ENCODE results near the gene DYNC2H1.
"Not testable (repeated sequence)": the region's sequence is repeated elsewhere in the genome, so short reads cannot be mapped to it uniquely, and the experiment has no call there.

Gene DYNC2H1

DNA sequence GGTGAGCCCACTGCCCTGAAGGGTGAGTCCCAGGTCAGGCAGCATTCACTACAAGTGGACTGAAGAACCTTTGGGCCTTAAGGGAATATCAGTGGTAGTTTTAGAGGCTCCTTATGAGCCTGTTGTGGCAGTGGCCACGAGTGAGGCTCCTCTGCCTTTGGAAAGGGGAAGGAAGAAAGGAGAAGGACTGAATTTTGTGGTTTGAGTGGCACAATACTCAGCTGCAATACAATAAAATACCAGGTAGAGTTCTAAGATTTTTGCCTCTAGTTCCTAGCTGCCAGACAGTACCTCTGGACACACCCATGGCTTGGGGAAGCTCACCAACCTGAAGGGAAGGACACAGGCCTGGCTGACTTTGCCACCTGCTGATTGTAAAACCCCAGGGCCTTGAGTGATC is 260.9 kb downstream of the DYNC2H1 start:
- no peaks in the 10 kb centered on the region for H3K36me3 ChIP-seq (ENCODE audit: insufficient read depth, low read length)
- WGBS, result 79% methylated on average over 1 of the region's 1 CpG
- H3K4me1 ChIP-seq (ENCODE audit: insufficient read depth, low read length), result no peaks in the 10 kb centered on the region
- no peak overlapping the region for H3K4me3 ChIP-seq (ENCODE audit: low read length)
- H3K27me3 ChIP-seq (ENCODE audit: insufficient read depth, low read length), result no peaks in the 10 kb centered on the region
- no peak overlapping the region for H3K9ac ChIP-seq (ENCODE audit: low read depth, low read length)
- H3K27ac ChIP-seq (ENCODE audit: low read depth, low read length), result no peak overlapping the region
- H3K9me3 ChIP-seq (ENCODE audit: insufficient read depth, low read depth, low read length), result peaks cover 17% of the 10 kb centered on the region; the same call in 1 of the 2 replicates

DNA sequence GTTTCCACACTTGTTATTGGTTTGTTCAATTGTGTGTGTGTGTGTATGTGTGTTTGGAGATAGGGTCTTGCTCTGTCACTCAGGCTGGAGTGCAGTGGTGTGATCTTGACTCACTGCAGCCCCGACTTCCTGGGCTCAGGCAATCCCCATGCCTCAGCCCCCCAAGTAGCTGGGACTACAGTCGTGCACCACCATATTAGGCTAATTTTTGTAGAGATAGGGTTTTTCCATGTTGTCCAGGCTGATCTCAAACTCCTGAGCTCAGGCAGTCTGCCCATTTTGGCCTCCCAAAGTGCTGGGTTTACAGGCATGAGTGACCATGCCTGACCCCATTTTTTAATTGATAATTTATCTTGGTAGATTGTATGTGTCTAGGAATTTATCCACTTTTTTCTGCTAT is 263.7 kb downstream of the DYNC2H1 start:
- Histone ChIP-seq H3K36me3 (ENCODE audit: insufficient read depth, low read length) (no peaks in the 10 kb centered on the region), H3K4me1 (ENCODE audit: insufficient read depth, low read length) (no peaks in the 10 kb centered on the region), H3K4me3 (ENCODE audit: low read length) (no peak overlapping the region), H3K9ac (ENCODE audit: low read depth, low read length) (no peak overlapping the region), H3K27me3 (ENCODE audit: insufficient read depth, low read length) (no peaks in the 10 kb centered on the region), H3K9me3 (ENCODE audit: insufficient read depth, low read depth, low read length) (peaks cover 24% of the 10 kb centered on the region; the same call in 1 of the 2 replicates), H3K27ac (ENCODE audit: low read depth, low read length) (no peak overlapping the region)
- WGBS, result 100% methylated on average over 2 of the region's 2 CpGs

DNA sequence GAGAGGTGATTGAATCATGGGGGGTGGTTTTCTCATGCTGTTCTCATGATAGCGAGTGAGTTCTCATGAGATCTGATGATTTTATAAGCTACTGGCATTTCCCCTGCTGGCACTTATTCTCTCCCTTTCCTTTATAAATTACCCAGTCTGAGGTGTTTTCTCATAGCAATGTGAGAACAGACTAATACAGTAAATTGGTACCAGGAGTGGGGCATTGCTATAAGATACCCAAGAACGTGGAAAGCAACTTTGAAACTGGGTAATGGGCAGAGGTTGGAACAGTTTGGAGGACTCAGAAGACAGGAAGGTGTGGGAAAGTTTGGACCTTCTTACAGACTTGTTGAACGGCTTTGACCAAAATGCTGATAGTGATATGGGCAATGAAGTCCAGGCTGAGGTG is 265.0 kb downstream of the DYNC2H1 start:
- H3K4me3 ChIP-seq (ENCODE audit: low read length); H3K4me1 ChIP-seq (ENCODE audit: insufficient read depth, low read length); H3K9ac ChIP-seq (ENCODE audit: low read depth, low read length); H3K36me3 ChIP-seq (ENCODE audit: insufficient read depth, low read length); H3K27ac ChIP-seq (ENCODE audit: low read depth, low read length); H3K27me3 ChIP-seq (ENCODE audit: insufficient read depth, low read length): not testable (repeated sequence)
- WGBS, result 61% methylated on average over 3 of the region's 3 CpGs
- H3K9me3 ChIP-seq (ENCODE audit: insufficient read depth, low read depth, low read length), result peaks cover 24% of the 10 kb centered on the region; the same call in 1 of the 2 replicates

DNA sequence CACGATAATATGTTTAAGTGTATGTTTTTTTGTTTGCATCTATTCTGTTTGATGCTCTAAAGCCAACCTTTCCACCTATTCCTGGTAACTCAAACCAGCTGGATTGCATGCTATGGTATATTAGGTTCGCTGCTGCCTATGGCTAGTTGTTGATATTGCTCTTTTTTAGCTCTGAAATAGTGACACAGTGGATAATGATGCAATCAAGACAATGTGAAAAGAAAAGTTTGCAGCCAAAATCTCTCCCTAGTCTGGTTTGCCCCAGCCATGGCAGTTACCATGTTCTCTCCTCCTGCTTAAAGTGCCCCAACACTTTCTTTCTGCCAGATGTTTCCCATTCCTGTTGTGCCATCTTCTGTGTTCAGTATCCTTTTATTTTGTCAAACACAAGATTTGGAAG is 269.7 kb downstream of the DYNC2H1 start:
- H3K9ac ChIP-seq (ENCODE audit: low read depth, low read length), result no peak overlapping the region
- peaks cover 17% of the 10 kb centered on the region; the same call in 1 of the 2 replicates for H3K9me3 ChIP-seq (ENCODE audit: insufficient read depth, low read depth, low read length)
- no peaks in the 10 kb centered on the region for H3K36me3 ChIP-seq (ENCODE audit: insufficient read depth, low read length)
- H3K4me1 ChIP-seq (ENCODE audit: insufficient read depth, low read length), result no peaks in the 10 kb centered on the region
- 88% methylated on average over 1 of the region's 2 CpGs for WGBS
- H3K4me3 ChIP-seq (ENCODE audit: low read length), result no peak overlapping the region
- no peaks in the 10 kb centered on the region for H3K27me3 ChIP-seq (ENCODE audit: insufficient read depth, low read length)
- H3K27ac ChIP-seq (ENCODE audit: low read depth, low read length), result no peak overlapping the region

DNA sequence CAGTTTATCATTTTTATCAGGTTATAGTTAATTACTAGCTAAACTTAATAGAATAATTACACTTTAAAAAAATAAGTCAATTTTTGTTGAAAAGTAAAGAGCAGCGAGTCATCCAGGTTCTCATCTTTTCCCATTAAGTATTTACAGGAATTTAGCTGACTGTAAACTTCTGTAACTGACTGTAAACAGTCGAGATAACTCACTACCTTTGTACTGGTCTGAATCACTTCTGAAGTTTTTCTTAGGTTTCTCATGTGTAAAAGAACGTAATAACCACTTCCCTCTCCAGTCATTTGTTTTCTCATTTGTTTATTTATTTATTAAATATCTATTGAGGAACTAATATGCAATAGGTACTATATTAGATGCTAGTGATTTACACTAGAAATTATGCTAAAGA is 270.8 kb downstream of the DYNC2H1 start:
- Histone ChIP-seq H3K4me3 (ENCODE audit: low read length) (no peak overlapping the region), H3K4me1 (ENCODE audit: insufficient read depth, low read length) (no peaks in the 10 kb centered on the region), H3K36me3 (ENCODE audit: insufficient read depth, low read length) (no peaks in the 10 kb centered on the region), H3K9ac (ENCODE audit: low read depth, low read length) (no peak overlapping the region), H3K9me3 (ENCODE audit: insufficient read depth, low read depth, low read length) (peaks cover 8% of the 10 kb centered on the region; the same call in 1 of the 2 replicates), H3K27ac (ENCODE audit: low read depth, low read length) (no peak overlapping the region), H3K27me3 (ENCODE audit: insufficient read depth, low read length) (no peaks in the 10 kb centered on the region)
- WGBS, result 90% methylated on average over 2 of the region's 3 CpGs

DNA sequence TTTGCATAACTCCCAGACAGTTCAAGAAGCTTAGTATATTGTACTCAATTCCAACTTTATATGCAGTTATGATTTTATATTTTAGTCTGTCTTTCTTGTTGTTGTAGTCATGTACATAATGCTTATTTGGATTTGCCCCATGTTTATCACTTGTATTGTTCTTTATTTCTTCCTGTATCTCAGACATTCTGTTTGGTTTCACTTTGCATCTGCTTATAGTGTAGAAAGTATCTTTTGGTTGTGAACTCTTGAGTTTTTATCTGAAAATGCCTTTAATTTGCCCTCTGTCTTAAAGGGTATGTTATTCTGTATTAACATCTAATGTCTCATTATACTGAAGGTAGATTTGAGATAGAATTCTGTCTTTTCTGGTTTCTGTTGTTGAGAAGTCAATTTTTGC is 275.4 kb downstream of the DYNC2H1 start:
- H3K4me3 ChIP-seq (ENCODE audit: low read length), result no peak overlapping the region
- no peaks in the 10 kb centered on the region for H3K4me1 ChIP-seq (ENCODE audit: insufficient read depth, low read length)
- H3K27me3 ChIP-seq (ENCODE audit: insufficient read depth, low read length), result no peaks in the 10 kb centered on the region
- no peak overlapping the region for H3K9ac ChIP-seq (ENCODE audit: low read depth, low read length)
- H3K9me3 ChIP-seq (ENCODE audit: insufficient read depth, low read depth, low read length), result no peaks in the 10 kb centered on the region
- H3K27ac ChIP-seq (ENCODE audit: low read depth, low read length), result no peak overlapping the region
- no peaks in the 10 kb centered on the region for H3K36me3 ChIP-seq (ENCODE audit: insufficient read depth, low read length)

DNA sequence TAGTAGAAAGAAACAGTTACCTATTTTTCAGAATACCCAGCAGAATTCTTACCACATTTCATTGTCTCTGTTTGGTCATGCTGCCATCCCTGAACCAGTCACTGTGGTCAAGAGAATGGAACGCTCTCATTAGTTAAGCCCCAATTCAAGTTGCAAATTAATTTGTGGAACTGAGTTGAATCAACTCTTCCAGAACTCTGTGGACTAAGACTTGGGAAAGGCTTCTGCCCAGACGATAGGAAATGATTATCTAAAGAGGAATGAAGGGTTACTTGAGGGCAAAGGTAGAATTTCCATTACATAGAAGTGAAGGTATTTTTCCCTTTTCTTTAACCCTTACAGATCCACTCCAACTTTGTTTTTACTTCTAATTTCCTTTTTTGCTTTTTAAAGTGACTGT is 286.4 kb downstream of the DYNC2H1 start:
- Histone ChIP-seq H3K4me3 (ENCODE audit: low read length) (no peak overlapping the region), H3K27me3 (ENCODE audit: insufficient read depth, low read length) (no peaks in the 10 kb centered on the region), H3K36me3 (ENCODE audit: insufficient read depth, low read length) (peaks cover 4% of the 10 kb centered on the region; the same call in 1 of the 2 replicates), H3K9ac (ENCODE audit: low read depth, low read length) (no peak overlapping the region), H3K9me3 (ENCODE audit: insufficient read depth, low read depth, low read length) (peaks cover 6% of the 10 kb centered on the region), H3K27ac (ENCODE audit: low read depth, low read length) (no peak overlapping the region), H3K4me1 (ENCODE audit: insufficient read depth, low read length) (no peaks in the 10 kb centered on the region)
- 84% methylated on average over 2 of the region's 2 CpGs for WGBS

DNA sequence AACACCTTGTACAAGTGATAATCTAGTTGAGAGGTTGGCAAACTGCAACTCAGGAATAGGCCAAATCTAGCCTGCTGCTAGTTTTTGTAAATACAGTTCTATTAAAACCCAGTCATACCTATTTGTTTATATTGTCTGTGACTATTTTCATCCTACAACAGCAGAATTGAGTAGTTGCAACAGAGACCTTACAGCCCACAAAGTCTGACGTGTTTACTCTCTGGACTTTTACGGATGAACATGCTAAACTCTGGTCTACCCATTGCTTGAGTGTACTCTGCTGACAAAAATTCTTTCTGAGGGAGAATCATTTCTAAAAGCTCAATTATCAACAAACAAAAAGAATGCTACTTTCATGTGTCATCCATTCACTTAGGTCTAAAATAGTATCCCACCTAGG is 287.0 kb downstream of the DYNC2H1 start:
- Histone ChIP-seq H3K4me1 (ENCODE audit: insufficient read depth, low read length) (no peaks in the 10 kb centered on the region), H3K27ac (ENCODE audit: low read depth, low read length) (no peak overlapping the region), H3K27me3 (ENCODE audit: insufficient read depth, low read length) (no peaks in the 10 kb centered on the region), H3K9me3 (ENCODE audit: insufficient read depth, low read depth, low read length) (peaks cover 6% of the 10 kb centered on the region), H3K9ac (ENCODE audit: low read depth, low read length) (no peak overlapping the region), H3K4me3 (ENCODE audit: low read length) (no peak overlapping the region), H3K36me3 (ENCODE audit: insufficient read depth, low read length) (peaks cover 4% of the 10 kb centered on the region; the same call in 1 of the 2 replicates)
- WGBS, result 95% methylated on average over 2 of the region's 2 CpGs

DNA sequence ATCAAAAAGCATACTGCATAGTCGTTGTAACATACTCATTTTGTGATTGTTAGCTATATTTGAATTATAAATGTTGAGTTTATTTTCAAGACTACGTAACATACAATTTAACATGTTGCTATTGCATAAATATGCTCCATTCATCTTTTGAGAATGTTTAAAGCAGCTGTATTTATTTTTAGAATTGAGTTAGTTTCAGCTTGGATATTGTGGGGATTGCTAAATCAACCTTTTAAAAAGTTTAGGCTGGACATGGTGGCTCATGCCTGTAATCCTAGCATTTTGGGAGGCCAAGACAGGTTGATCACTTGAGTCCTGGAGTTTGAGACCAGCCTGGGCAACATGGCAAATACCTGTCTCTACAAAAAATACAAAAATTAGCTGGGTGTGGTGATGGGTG is 288.1 kb downstream of the DYNC2H1 start:
- H3K4me1 ChIP-seq (ENCODE audit: insufficient read depth, low read length), result no peaks in the 10 kb centered on the region
- H3K27me3 ChIP-seq (ENCODE audit: insufficient read depth, low read length), result no peaks in the 10 kb centered on the region
- peaks cover 4% of the 10 kb centered on the region; the same call in 1 of the 2 replicates for H3K36me3 ChIP-seq (ENCODE audit: insufficient read depth, low read length)
- no peak overlapping the region for H3K9ac ChIP-seq (ENCODE audit: low read depth, low read length)
- H3K27ac ChIP-seq (ENCODE audit: low read depth, low read length), result no peak overlapping the region
- WGBS, result 100% methylated on average over 1 of the region's 2 CpGs
- H3K9me3 ChIP-seq (ENCODE audit: insufficient read depth, low read depth, low read length), result peaks cover 3% of the 10 kb centered on the region
- H3K4me3 ChIP-seq (ENCODE audit: low read length), result no peak overlapping the region

DNA sequence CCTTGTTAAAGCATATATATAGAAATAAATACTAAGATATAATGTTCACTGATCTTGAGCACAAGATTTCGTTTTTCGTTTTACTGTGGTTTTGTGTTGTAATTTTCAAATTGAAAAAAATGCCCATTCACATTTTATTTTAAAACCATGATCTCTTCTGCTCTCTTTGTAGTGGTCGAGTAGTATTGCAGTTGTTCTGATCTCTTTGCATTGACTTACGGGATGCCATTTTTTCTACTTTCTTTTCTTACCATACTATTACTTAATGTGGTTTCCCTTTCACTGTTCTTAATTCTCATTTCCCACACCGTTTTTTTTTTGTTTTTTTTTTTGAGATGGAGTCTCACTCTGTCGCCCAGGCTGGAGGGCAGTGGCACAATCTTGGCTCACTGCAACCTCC is 289.6 kb downstream of the DYNC2H1 start:
- H3K27me3 ChIP-seq (ENCODE audit: insufficient read depth, low read length), result no peaks in the 10 kb centered on the region
- H3K9me3 ChIP-seq (ENCODE audit: insufficient read depth, low read depth, low read length), result no peaks in the 10 kb centered on the region
- H3K9ac ChIP-seq (ENCODE audit: low read depth, low read length), result no peak overlapping the region
- WGBS, result 95% methylated on average over 4 of the region's 6 CpGs
- no peaks in the 10 kb centered on the region for H3K4me1 ChIP-seq (ENCODE audit: insufficient read depth, low read length)
- H3K4me3 ChIP-seq (ENCODE audit: low read length), result no peak overlapping the region
- H3K27ac ChIP-seq (ENCODE audit: low read depth, low read length), result no peak overlapping the region
- H3K36me3 ChIP-seq (ENCODE audit: insufficient read depth, low read length), result peaks cover 4% of the 10 kb centered on the region; the same call in 1 of the 2 replicates

DNA sequence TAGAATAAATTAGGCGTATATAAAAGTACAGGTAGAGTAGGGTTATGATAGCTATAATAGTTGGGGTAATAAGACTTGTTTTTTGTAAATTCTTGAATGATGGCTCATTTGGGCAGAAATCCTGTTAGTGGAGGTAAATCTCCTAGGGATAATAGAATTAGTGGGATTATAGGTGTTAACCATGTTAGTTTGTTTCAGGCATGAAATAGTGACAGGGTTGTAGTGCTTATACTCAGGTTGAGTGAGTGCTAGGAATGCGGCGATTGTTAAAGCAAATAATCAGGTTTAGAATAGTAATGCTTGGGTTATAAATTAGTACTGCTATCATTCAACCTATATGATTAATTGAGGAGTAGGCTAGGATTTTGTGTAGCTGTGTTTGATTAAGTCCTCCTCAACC is 297.1 kb downstream of the DYNC2H1 start:
- 98% methylated on average over 3 of the region's 3 CpGs for WGBS
- H3K4me3 ChIP-seq (ENCODE audit: low read length), result no peak overlapping the region
- no peaks in the 10 kb centered on the region for H3K36me3 ChIP-seq (ENCODE audit: insufficient read depth, low read length)
- H3K27me3 ChIP-seq (ENCODE audit: insufficient read depth, low read length), result no peaks in the 10 kb centered on the region
- H3K27ac ChIP-seq (ENCODE audit: low read depth, low read length), result no peak overlapping the region
- no peaks in the 10 kb centered on the region for H3K9me3 ChIP-seq (ENCODE audit: insufficient read depth, low read depth, low read length)
- H3K9ac ChIP-seq (ENCODE audit: low read depth, low read length), result no peak overlapping the region
- no peaks in the 10 kb centered on the region for H3K4me1 ChIP-seq (ENCODE audit: insufficient read depth, low read length)

DNA sequence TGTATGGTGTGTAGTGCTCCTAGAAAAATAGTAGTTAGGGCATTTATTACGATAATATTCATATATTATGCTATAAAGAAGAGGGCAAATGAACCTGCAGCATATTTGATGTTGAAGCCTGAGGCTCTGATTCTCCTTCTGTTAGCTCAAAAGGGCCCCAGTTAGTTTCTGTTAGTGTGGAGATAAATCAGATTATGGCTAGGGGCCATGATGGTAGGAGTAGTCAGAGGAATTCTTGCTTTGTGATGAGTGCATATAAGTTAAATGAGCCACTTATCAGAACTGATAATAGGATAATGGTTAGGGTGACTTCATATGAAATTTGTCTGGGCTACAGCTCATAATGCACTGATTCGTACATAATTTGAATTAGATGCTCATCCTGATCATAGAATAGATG is 298.4 kb downstream of the DYNC2H1 start:
- Histone ChIP-seq H3K9ac (ENCODE audit: low read depth, low read length) (no peak overlapping the region), H3K27ac (ENCODE audit: low read depth, low read length) (no peak overlapping the region), H3K9me3 (ENCODE audit: insufficient read depth, low read depth, low read length) (no peaks in the 10 kb centered on the region), H3K4me1 (ENCODE audit: insufficient read depth, low read length) (no peaks in the 10 kb centered on the region), H3K27me3 (ENCODE audit: insufficient read depth, low read length) (no peaks in the 10 kb centered on the region), H3K36me3 (ENCODE audit: insufficient read depth, low read length) (no peaks in the 10 kb centered on the region), H3K4me3 (ENCODE audit: low read length) (no peak overlapping the region)
- WGBS, result 98% methylated on average over 2 of the region's 2 CpGs

Measured in HUES64 (cell line).